WTC11 (cell line): ENCODE data around the gene ATP2A2.

Experiments
- CTCF ChIP-seq: fragments of 200-600 bp; IDR thresholded peaks from 2 replicates; pipeline ENCODE4 v1.8.0; 2022; ENCODE audit warnings: antibody characterized with exemption
- ETV6 ChIP-seq: sonication (generic); formaldehyde crosslinking; IDR thresholded peaks from 2 replicates; pipeline ENCODE4 v1.8.1; 2022; ENCODE audit warnings: mild to moderate bottlenecking, missing genetic modification reagents
- FOXJ3 ChIP-seq: sonication (generic); formaldehyde crosslinking; IDR thresholded peaks from 2 replicates; pipeline ENCODE4 v1.9.0; 2021; ENCODE audit warnings: missing genetic modification reagents, mild to moderate bottlenecking, borderline replicate concordance
- NFE2L1 ChIP-seq: sonication (generic); formaldehyde crosslinking; IDR thresholded peaks from 2 replicates; pipeline ENCODE4 v1.8.1; 2023; ENCODE audit warnings: missing genetic modification reagents
- NFYB ChIP-seq: sonication (generic); formaldehyde crosslinking; conservative IDR thresholded peaks from 2 replicates; pipeline ENCODE4 v1.8.0; 2022; ENCODE audit warnings: low read depth, missing genetic modification reagents
- TP53 ChIP-seq: sonication (generic); formaldehyde crosslinking; IDR thresholded peaks from 2 replicates; pipeline ENCODE4 v1.8.1; 2023; ENCODE audit warnings: mild to moderate bottlenecking, missing genetic modification reagents
- ZBTB43 ChIP-seq: sonication (generic); formaldehyde crosslinking; IDR thresholded peaks from 2 replicates; pipeline ENCODE4 v1.8.1; 2023; ENCODE audit warnings: mild to moderate bottlenecking, missing genetic modification reagents
- ZNF121 ChIP-seq: sonication (generic); formaldehyde crosslinking; IDR thresholded peaks from 2 replicates; pipeline ENCODE4 v1.8.0; 2023; ENCODE audit warnings: missing genetic modification reagents
- TF ChIP-seq, protein P1 (sequence below): sonication (generic); formaldehyde crosslinking; IDR thresholded peaks from 2 replicates; pipeline ENCODE4 v1.8.1; 2022; ENCODE audit warnings: mild to moderate bottlenecking, missing genetic modification reagents, moderate library complexity, borderline replicate concordance
- TF ChIP-seq, protein P2 (sequence below): sonication (generic); formaldehyde crosslinking; IDR thresholded peaks from 2 replicates; pipeline ENCODE4 v1.8.1; 2023; ENCODE audit warnings: mild to moderate bottlenecking, missing genetic modification reagents, moderate library complexity

DNA sequence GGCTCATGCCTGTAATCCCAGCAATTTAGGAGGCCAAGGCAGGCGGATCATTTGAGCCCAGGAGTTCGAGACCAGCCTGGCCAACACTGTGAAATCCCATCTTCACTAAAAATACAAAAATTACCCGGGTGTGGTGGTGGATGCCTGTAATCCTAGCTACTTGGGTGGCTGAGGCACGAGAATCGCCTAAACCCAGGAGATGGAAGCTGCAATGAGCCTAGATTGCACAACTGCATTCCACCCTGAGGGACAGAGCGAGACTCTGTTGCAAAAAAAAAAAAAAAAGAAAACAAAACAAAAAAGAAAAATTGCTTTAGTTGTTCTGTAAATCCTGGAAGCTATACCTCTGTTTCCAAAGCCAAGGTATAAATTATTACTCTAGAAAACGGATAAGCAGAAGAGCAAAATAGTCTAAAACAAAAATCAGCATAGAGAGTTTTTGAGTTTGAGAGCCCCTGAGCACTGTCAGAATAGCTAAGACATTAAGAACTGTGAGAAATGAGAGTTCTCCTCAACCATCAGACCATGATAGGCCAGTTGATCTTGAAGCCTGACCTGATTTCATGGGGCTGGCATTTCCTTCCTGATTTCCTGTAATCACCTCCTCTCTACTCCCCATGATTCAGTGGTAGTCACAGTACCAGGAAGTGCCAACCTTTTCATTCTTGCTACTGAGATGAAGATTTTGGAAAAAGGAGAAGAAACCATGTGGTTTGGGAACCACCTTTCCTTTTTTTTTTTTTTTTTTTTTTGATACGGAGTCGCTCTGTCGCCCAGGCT lies 31.7 kb downstream of the ATP2A2 start:
- TF ChIP-seq CTCF (no peak), ZBTB43 (no peak), ETV6 (no peak), FOXJ3 (CRISPR knock-in tag) (no peak), NFYB (CRISPR knock-in tag) (no peak), TP53 (no peak), ZNF121 (CRISPR knock-in tag) (no peak), NFE2L1 (CRISPR knock-in tag) (no peak)
- TF ChIP-seq, protein P1, sequence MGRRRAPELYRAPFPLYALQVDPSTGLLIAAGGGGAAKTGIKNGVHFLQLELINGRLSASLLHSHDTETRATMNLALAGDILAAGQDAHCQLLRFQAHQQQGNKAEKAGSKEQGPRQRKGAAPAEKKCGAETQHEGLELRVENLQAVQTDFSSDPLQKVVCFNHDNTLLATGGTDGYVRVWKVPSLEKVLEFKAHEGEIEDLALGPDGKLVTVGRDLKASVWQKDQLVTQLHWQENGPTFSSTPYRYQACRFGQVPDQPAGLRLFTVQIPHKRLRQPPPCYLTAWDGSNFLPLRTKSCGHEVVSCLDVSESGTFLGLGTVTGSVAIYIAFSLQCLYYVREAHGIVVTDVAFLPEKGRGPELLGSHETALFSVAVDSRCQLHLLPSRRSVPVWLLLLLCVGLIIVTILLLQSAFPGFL (CRISPR knock-in tag): no peak
- TF ChIP-seq, protein P2, sequence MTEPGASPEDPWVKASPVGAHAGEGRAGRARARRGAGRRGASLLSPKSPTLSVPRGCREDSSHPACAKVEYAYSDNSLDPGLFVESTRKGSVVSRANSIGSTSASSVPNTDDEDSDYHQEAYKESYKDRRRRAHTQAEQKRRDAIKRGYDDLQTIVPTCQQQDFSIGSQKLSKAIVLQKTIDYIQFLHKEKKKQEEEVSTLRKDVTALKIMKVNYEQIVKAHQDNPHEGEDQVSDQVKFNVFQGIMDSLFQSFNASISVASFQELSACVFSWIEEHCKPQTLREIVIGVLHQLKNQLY (CRISPR knock-in tag): no peak
